GM06990 (cell line): ENCODE measurements around the gene SLC29A3.

ENCODE experiments used
- DNase-seq: peaks from one replicate; pipeline ENCODE4 v3.0.0-alpha.2; 2011; ENCODE audit not compliant: insufficient read length; ENCODE audit errors: extremely low read depth
- H3K27me3 ChIP-seq: replicated peaks from 2 replicates; pipeline ENCODE4 v1.6.0; 2011; ENCODE audit warnings: low read length; ENCODE audit not compliant: control insufficient read depth, insufficient read depth
- H3K36me3 ChIP-seq: 2 replicates; pipeline ENCODE4 v1.5.1; 2011; ENCODE audit warnings: low read length; ENCODE audit not compliant: control insufficient read depth, insufficient read depth
- H3K4me3 ChIP-seq: replicated peaks from 2 replicates; pipeline ENCODE4 v1.5.1; 2011; ENCODE audit warnings: low read depth, mild to moderate bottlenecking, control low read depth, low read length
- TF ChIP-seq, protein P1 (sequence below): IDR thresholded peaks from 2 replicates; pipeline ENCODE4 v1.5.1; 2011; ENCODE audit warnings: low read length, control low read depth, mild to moderate bottlenecking, inconsistent platforms; ENCODE audit not compliant: insufficient read depth, poor library complexity, severe bottlenecking

SLC29A3 gene

DNA sequence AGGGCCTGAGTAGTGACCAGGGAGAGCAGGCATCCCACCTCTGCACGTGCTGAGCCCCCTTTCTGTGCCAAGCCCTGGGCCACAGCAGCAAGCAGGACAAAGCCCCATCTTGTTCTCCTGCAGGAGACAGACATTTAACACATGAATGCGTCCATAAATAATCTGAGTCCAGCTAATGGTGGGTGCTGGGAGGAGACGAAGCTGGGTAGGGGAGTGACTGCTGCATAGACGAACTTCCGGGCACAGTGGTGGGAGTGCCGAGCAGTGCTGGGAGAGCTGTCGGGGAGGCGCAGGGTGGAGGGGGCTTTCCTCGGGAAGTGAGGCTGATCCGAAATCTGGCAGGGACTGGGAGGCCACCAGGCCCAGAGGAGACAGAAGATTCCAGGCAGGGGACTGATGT, 35.2 kb upstream of the SLC29A3 start:
- no peak for DNase-seq
- Histone ChIP-seq H3K36me3 (no peaks in the 10 kb centered on the region), H3K27me3 (no peaks in the 10 kb centered on the region; the same call in 1 of the 2 replicates), H3K4me3 (no peak overlapping the region)
- TF ChIP-seq, protein P1, sequence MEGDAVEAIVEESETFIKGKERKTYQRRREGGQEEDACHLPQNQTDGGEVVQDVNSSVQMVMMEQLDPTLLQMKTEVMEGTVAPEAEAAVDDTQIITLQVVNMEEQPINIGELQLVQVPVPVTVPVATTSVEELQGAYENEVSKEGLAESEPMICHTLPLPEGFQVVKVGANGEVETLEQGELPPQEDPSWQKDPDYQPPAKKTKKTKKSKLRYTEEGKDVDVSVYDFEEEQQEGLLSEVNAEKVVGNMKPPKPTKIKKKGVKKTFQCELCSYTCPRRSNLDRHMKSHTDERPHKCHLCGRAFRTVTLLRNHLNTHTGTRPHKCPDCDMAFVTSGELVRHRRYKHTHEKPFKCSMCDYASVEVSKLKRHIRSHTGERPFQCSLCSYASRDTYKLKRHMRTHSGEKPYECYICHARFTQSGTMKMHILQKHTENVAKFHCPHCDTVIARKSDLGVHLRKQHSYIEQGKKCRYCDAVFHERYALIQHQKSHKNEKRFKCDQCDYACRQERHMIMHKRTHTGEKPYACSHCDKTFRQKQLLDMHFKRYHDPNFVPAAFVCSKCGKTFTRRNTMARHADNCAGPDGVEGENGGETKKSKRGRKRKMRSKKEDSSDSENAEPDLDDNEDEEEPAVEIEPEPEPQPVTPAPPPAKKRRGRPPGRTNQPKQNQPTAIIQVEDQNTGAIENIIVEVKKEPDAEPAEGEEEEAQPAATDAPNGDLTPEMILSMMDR: no peak

DNA sequence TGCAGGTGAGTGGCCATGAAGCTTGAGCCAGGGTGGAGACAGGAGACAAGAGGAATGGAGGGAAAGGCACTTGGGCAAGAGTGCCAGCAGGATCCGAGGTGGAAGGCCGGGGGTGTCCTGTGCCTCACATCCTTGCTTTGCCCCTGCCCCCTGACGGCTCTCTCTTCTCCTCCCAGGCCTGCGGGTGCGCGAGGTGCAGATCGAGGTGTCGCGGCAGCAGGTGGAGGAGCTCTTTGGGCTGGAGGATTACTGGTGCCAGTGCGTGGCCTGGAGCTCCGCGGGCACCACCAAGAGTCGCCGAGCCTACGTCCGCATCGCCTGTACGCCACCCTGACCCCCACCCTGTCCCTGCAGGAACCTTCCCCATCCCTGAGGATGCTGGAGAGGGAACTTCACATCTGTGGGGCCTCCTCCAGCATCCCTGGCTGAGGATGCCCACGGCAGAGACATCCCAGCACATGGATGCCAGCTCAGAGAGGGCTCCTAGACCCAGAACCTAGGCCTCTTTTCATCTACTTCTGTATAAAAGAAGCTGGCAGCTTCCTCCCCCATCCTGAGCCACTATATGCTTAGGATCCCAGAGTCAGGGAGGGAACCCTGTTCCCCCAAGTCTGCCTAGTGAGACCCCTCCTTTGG, 34.4 kb upstream of the SLC29A3 start:
- Histone ChIP-seq H3K27me3 (no peaks in the 10 kb centered on the region; the same call in 1 of the 2 replicates), H3K4me3 (no peak overlapping the region), H3K36me3 (no peaks in the 10 kb centered on the region)
- TF ChIP-seq, protein P1: no peak
- no peak for DNase-seq

DNA sequence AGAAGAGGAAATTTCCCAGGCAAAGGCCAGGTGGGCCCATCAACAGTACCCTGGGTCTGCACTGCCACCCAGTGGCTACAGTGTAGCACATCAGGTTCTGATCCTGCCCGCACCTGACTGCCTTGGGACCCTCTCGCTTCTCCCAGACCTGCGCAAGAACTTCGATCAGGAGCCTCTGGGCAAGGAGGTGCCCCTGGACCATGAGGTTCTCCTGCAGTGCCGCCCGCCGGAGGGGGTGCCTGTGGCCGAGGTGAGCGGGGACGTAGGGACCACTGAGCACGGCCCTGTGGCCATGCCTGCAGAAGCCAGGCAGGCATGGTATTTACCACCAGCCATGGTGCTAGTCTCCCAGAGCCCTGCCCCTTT, 33.9 kb upstream of the SLC29A3 start:
- Histone ChIP-seq H3K27me3 (no peaks in the 10 kb centered on the region; the same call in 1 of the 2 replicates), H3K36me3 (no peaks in the 10 kb centered on the region), H3K4me3 (no peak overlapping the region)
- no peak for DNase-seq
- TF ChIP-seq, protein P1: peak; percentile 75

DNA sequence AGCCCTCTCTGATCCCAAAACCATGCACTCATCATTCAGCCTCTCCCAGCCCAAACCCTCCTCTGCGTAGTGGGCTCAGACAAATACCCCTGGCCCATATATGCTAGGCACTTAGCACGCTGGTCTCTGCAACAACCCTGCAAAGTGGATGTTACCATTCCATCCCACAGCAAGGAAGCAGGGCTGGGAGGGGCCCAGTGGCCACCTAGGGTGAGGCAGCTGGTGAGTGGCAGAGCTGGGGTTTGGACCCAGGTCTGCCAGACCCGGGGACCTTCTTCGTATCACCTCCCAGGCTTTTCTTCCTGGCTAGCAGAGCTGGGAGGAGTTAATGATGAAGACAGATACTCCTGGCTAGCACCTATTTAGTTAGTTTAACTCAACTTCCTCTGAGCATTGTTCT, 33.1 kb upstream of the SLC29A3 start:
- TF ChIP-seq, protein P1: no peak
- Histone ChIP-seq H3K4me3 (no peak overlapping the region), H3K36me3 (no peaks in the 10 kb centered on the region), H3K27me3 (no peaks in the 10 kb centered on the region; the same call in 1 of the 2 replicates)
- no peak for DNase-seq

DNA sequence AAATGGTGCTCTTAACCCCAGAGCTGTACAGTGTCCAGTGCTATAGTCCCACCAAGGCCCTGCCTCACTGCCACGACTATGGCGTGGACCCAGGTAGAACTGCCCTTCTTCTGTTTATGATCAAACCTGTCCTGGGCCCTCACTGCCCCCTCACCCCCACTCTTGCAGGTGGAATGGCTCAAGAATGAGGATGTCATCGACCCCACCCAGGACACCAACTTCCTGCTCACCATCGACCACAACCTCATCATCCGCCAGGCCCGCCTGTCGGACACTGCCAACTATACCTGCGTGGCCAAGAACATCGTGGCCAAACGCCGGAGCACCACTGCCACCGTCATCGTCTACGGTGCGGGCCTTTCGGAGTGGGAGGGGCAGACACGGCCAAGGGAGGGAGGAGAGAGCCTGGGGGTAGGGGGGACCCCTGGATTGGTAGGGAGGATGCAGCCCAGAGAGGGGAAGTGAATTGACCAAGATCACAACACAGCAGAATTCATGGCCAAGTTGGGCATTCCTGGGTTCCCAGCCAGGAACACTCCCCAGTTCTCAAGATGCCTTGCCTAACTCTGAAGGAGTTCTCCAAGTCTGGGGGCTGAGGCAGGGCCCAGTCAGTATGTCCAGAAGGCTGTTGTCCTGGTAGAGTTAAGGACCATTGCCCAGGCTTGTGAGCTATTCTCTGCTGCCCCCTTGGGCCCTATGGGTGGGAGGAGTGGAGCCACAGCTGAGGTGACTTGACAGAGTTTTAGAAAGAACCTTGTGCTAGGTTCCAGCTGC, 32.4 kb upstream of the SLC29A3 start:
- Histone ChIP-seq H3K4me3 (no peak overlapping the region), H3K36me3 (no peaks in the 10 kb centered on the region), H3K27me3 (no peaks in the 10 kb centered on the region; the same call in 1 of the 2 replicates)
- TF ChIP-seq, protein P1: no peak
- DNase-seq: no peak

DNA sequence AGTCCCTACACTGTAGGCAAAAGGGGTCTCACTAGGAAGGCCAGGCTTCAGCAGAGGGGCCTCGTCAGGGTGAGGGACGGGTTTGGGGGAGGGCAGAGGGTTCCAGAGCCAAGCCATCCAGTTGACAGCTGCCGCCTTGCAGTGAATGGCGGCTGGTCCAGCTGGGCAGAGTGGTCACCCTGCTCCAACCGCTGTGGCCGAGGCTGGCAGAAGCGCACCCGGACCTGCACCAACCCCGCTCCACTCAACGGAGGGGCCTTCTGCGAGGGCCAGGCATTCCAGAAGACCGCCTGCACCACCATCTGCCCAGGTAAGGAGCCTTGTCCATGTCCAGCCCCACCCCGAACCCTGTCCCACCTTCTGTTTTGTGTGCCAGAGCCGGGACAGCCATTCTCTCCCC, 31.6 kb upstream of the SLC29A3 start:
- H3K36me3 ChIP-seq: no peaks in the 10 kb centered on the region
- TF ChIP-seq, protein P1: no peak
- DNase-seq: no peak
- H3K4me3 ChIP-seq: no peak overlapping the region
- no peaks in the 10 kb centered on the region; the same call in 1 of the 2 replicates for H3K27me3 ChIP-seq
